Skin epidermis (tissue), 12 donors: ENCODE results near the gene PSMA1.

Experiments used
- H3K27ac ChIP-seq, 21 experiments: fragments of 200-600 bp; sonication (generic) in 11 of 21; one replicate each; pipeline ENCODE4 v1.5.0; 2020; ENCODE audit warnings: mild to moderate bottlenecking in 3 of 21, inconsistent platforms in 2 of 21, moderate library complexity in 2 of 21
- H3K4me3 ChIP-seq, 7 experiments: fragments of 200-600 bp; sonication (generic) in 2 of 7; one replicate each; pipeline ENCODE4 v1.5.0; 2020; ENCODE audit warnings: inconsistent platforms in 2 of 7, mild to moderate bottlenecking in 2 of 7, moderate library complexity in 1 of 7

Gene PSMA1

GRCh38 chr11:14455648-14456430 is 64.3 kb downstream of the PSMA1 start:
- Histone ChIP-seq H3K4me3 (no peak overlapping the region), H3K27ac (no peak overlapping the region)
